ENCODE data around the gene ZYG11A.

The ZYG11A gene

GRCh38 chr1:52919051-52919722 is 76.6 kb downstream of the ZYG11A start:
- DNase-seq, result no peak

GRCh38 chr1:52919723-52920483 is 77.3 kb downstream of the ZYG11A start:
- DNase-seq, result no peak

- peak; percentile 20 for DNase-seq
Measured at GRCh38 chr1:52920791-52921291, 78.3 kb downstream of the ZYG11A start.

- DNase-seq, result no peak
Measured at GRCh38 chr1:52925571-52926005, 83.0 kb downstream of the ZYG11A start.

GRCh38 chr1:52926864-52927211 is 84.3 kb downstream of the ZYG11A start:
- no peak for DNase-seq

GRCh38 chr1:52927212-52928014 is 84.9 kb downstream of the ZYG11A start, which contains the start of gene SCP2:
Gene SCP2 (plus strand): TSS chr1:52927276. CDS start chr1:52927397, 121 bp downstream.
- peak; percentile 51 for DNase-seq

- DNase-seq, result peak; percentile 11
Measured at GRCh38 chr1:52928015-52928404, 85.5 kb downstream of the ZYG11A start.

- no peak for DNase-seq
Measured at GRCh38 chr1:52929019-52929418, 86.5 kb downstream of the ZYG11A start.

GRCh38 chr1:52937433-52938182 is 95.0 kb downstream of the ZYG11A start:
- no peak for DNase-seq

GRCh38 chr1:52938183-52938451 is 95.6 kb downstream of the ZYG11A start:
- no peak for DNase-seq

GRCh38 chr1:52943876-52944416 is 101.4 kb downstream of the ZYG11A start:
- DNase-seq, result no peak

GRCh38 chr1:52944566-52944965 is 102.0 kb downstream of the ZYG11A start:
- DNase-seq, result no peak

Measured in NCI-H510A treated with DMSO at 0.1 percent for 48 hours (cell line).